ENCODE results near the gene CLIC3. TPM values are rescaled to one million over a fixed set of nuclear protein-coding genes. Genes with fewer than 3 reads are reported as not detected.

The CLIC3 gene
- polyA plus RNA-seq, 2 of the 4 experiments (the other 2 are of a cell fraction) = 0.61 to 6.4 TPM

DNA sequence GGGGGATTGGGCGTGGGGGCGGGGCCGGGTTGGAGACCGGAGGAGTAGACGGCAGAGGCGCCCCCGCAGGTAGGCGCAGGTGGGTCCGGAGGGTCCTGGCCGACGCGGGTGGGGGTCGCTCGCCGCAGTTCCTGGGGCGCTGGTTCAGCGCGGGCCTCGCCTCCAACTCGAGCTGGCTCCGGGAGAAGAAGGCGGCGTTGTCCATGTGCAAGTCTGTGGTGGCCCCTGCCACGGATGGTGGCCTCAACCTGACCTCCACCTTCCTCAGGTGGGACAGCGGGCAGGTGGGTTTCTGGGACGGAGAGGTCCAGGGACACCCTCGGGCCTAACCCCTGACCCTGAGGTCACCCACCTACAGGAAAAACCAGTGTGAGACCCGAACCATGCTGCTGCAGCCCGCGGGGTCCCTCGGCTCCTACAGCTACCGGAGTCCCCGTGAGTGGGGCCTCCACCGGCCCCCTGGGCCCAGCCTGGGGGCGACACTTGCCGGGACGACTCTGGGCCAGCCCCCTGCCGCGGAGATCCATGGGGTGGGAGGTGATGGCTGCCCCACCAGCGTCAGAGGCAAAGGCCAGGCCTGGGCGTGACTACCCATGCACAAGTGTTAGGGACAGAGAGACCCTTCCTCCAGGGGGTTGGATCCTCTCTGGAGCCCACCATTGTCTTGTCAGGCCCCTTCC is 17.4 kb downstream of the CLIC3 start:
- TF ChIP-seq FOXS1 (CRISPR knock-in tag; IDR thresholded peaks at IDR 0.05) (no peak), JUNB (IDR thresholded peaks at IDR 0.05) (no peak), RAD21 (conservative IDR thresholded peaks at IDR 0.05 in 1 of 2, IDR thresholded peaks at IDR 0.05 in 1 of 2) (no peak), CEBPB (IDR thresholded peaks at IDR 0.05) (no peak), ZFP36 (IDR thresholded peaks at IDR 0.05; ENCODE audit: borderline replicate concordance, partially characterized antibody) (no peak), KDM5A (IDR thresholded peaks at IDR 0.05) (no peak), JUN (IDR thresholded peaks at IDR 0.05) (no peak), CHD2 (IDR thresholded peaks at IDR 0.05; ENCODE audit: low read length, partially characterized antibody) (no peak), BHLHE40 (IDR thresholded peaks at IDR 0.05; ENCODE audit: low read depth, low read length) (no peak), ZSCAN20 (CRISPR knock-in tag; IDR thresholded peaks at IDR 0.05) (no peak), ZC3H11A (IDR thresholded peaks at IDR 0.05) (no peak), FOSB (CRISPR knock-in tag; IDR thresholded peaks at IDR 0.05) (no peak), HOXB13 (CRISPR knock-in tag; IDR thresholded peaks at IDR 0.05; ENCODE audit: low read depth) (no peak), SREBF2 (IDR thresholded peaks at IDR 0.05) (no peak), HOXB5 (CRISPR knock-in tag; IDR thresholded peaks at IDR 0.05) (no peak), POLR2AphosphoS2 (conservative IDR thresholded peaks at IDR 0.05; ENCODE audit: low read length) (no peak)
- TF ChIP-seq, protein P1, sequence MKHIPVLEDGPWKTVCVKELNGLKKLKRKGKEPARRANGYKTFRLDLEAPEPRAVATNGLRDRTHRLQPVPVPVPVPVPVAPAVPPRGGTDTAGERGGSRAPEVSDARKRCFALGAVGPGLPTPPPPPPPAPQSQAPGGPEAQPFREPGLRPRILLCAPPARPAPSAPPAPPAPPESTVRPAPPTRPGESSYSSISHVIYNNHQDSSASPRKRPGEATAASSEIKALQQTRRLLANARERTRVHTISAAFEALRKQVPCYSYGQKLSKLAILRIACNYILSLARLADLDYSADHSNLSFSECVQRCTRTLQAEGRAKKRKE (CRISPR knock-in tag; IDR thresholded peaks at IDR 0.05; ENCODE audit: low read depth) = no peak
- TF ChIP-seq, protein P2, sequence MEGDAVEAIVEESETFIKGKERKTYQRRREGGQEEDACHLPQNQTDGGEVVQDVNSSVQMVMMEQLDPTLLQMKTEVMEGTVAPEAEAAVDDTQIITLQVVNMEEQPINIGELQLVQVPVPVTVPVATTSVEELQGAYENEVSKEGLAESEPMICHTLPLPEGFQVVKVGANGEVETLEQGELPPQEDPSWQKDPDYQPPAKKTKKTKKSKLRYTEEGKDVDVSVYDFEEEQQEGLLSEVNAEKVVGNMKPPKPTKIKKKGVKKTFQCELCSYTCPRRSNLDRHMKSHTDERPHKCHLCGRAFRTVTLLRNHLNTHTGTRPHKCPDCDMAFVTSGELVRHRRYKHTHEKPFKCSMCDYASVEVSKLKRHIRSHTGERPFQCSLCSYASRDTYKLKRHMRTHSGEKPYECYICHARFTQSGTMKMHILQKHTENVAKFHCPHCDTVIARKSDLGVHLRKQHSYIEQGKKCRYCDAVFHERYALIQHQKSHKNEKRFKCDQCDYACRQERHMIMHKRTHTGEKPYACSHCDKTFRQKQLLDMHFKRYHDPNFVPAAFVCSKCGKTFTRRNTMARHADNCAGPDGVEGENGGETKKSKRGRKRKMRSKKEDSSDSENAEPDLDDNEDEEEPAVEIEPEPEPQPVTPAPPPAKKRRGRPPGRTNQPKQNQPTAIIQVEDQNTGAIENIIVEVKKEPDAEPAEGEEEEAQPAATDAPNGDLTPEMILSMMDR (IDR thresholded peaks at IDR 0.05) = no peak
- TF ChIP-seq, protein P3, sequence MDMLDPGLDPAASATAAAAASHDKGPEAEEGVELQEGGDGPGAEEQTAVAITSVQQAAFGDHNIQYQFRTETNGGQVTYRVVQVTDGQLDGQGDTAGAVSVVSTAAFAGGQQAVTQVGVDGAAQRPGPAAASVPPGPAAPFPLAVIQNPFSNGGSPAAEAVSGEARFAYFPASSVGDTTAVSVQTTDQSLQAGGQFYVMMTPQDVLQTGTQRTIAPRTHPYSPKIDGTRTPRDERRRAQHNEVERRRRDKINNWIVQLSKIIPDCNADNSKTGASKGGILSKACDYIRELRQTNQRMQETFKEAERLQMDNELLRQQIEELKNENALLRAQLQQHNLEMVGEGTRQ (IDR thresholded peaks at IDR 0.05) = no peak
- TF ChIP-seq, protein P4, sequence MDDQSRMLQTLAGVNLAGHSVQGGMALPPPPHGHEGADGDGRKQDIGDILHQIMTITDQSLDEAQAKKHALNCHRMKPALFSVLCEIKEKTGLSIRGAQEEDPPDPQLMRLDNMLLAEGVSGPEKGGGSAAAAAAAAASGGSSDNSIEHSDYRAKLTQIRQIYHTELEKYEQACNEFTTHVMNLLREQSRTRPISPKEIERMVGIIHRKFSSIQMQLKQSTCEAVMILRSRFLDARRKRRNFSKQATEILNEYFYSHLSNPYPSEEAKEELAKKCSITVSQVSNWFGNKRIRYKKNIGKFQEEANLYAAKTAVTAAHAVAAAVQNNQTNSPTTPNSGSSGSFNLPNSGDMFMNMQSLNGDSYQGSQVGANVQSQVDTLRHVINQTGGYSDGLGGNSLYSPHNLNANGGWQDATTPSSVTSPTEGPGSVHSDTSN (IDR thresholded peaks at IDR 0.05) = no peak
- H3K4me2 ChIP-seq = peak overlapping the region; percentile 81
- ChIA-PET CTCF (interaction anchor here (0.9 to 1.9 kb wide), 5 partner anchors 10 to 70 kb away, joined by 3 to 6 read pairs (median 3); partner anchors contain the start of gene PAXX), POLR2A (interaction anchor here (1.3 to 1.5 kb wide), 2 partner anchors 13 to 93 kb away, joined by 3 to 20 read pairs; partner anchors contain the start of genes PAXX and TRAF2)
- peak in 1 of 2 experiments; percentile 12; a peak in 3 of 6 replicates for ATAC-seq
- no peak for DNase-seq (ENCODE audit: low read depth in 1 of 2, low spot score in 1 of 2)
- H3K4me1 ChIP-seq = peaks cover 14% of the 10 kb centered on the region
- H3K27ac ChIP-seq = peak overlapping the region in 1 of 2 experiments; percentile 49; a peak in 2 of 6 replicates
- WGBS (ENCODE audit: missing lambda C conversion rate) = 45% methylated on average over 27 of the region's 41 CpGs
- no peaks in the 10 kb centered on the region for H3K9me3 ChIP-seq
- no peak for FAIRE-seq
- H3K4me3 ChIP-seq = no peak overlapping the region; the same call in 2 of the 3 replicates
